Nucleus accumbens (tissue), 56 donors: ENCODE results near the gene PCDHA6.
"Not testable (repeated sequence)": the region's sequence is repeated elsewhere in the genome, so short reads cannot be mapped to it uniquely, and the experiment has no call there.

Source experiments
- DNase-seq, 56 donors: peaks; one replicate each; lab custom pipeline; 2025; lab: John Stamatoyannopoulos, UW

Gene PCDHA6

DNA sequence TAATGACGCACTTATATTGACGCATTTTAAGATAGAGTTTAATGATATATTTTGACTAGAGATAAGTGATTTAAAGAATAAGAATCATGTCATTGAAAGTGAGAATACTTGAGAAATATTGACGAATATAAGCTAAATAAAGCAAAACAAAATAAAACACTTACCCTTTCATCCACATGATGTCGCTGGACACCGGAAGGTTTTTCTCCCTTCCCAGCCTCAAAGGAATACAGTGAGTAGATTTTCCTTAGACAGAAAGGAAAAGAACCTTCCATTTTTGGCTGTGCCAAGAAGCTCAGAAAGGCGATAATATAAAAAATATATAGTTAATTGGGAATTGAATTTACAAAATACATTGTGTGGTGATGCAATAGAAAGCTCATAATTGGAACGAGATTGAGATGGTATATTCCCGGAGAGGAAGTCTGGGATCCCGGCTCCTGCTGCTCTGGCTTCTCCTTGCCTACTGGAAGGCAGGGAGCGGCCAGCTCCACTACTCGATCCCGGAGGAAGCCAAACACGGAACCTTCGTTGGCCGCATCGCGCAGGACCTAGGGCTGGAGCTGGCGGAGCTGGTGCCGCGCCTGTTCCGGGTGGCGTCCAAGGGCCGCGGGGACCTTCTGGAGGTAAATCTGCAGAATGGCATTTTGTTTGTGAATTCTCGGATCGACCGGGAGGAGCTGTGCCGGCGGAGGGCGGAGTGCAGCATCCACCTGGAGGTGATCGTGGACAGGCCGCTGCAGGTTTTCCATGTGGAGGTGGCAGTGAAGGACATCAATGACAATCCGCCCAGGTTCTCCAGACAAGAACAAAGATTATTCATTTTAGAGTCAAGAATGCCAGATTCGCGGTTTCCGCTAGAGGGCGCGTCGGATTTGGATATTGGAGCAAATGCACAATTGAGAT is 6.1 kb upstream of the PCDHA6 start, which contains the start of gene PCDHA5:
TSS of gene PCDHA5 (plus strand) at position 239 of the 906 bp plus-strand sequence.
- DNase-seq, result peak in 3 of 56 donors; percentile 15 to 63 (median 18)

GRCh38 chr5:140822281-140822629 is 5.5 kb upstream of the PCDHA6 start:
- no peak for DNase-seq

DNA sequence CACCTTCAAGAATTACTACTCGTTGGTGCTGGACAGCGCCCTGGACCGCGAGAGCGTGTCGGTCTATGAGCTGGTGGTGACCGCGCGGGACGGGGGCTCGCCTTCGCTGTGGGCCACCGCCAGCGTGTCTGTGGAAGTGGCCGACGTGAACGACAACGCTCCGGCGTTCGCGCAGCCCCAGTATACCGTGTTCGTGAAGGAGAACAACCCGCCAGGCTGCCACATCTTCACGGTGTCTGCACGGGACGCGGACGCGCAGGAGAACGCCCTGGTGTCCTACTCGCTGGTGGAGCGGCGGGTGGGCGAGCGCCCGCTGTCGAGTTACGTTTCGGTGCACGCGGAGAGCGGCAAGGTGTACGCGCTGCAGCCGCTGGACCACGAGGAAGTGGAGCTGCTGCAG is 4.8 kb upstream of the PCDHA6 start:
- DNase-seq, result not testable (repeated sequence)

DNA sequence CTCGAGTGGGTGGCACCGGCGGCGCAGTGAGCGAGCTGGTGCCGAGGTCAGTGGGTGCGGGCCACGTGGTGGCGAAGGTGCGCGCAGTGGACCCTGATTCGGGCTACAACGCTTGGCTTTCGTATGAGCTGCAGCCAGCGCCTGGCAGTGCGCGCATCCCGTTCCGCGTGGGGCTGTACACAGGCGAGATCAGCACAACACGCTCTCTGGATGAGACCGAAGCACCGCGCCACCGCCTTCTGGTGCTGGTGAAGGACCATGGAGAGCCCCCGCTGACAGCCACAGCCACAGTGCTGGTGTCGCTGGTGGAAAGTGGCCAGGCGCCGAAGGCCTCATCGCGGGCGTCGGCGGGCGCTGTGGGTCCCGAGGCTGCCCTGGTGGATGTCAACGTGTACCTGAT is 4.3 kb upstream of the PCDHA6 start:
- no peak for DNase-seq

DNA sequence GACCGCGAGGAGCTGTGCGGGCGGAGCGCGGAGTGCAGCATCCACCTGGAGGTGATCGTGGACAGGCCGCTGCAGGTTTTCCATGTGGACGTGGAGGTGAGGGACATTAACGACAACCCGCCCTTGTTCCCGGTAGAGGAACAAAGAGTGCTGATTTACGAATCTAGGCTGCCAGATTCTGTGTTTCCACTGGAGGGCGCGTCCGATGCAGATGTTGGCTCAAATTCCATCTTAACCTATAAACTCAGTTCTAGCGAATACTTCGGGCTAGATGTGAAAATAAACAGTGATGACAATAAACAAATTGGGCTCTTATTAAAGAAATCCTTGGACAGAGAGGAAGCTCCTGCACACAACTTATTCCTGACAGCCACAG is 590 bp downstream of the PCDHA6 start:
- no peak for DNase-seq

- DNase-seq, result not testable (repeated sequence)
These were observed 2.0 kb downstream of the PCDHA6 start for GRCh38 chr5:140829511-140830501.

DNA sequence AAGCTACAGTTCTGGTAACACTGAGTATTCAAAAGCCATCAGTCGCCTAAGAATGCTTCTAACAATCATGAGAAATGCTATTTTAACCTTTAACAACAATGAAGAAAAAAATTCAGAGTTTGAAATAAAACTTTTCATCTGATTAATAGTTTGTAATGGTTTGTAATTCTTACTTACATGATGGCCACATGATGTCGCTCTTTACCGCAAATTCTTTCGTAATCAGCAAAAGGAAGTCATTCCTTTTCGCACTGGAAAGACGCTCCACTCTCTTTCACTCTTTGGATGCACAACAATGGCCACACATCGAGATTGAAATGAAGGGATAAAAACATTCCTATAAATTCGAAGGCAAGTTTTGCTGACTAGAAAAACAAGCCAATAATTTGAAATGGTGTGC is 6.2 kb downstream of the PCDHA6 start, which contains the start of gene PCDHA7:
TSS of gene PCDHA7 (plus strand) at position 277 of the 400 bp plus-strand sequence. CDS start at position 392, 115 bp downstream.
- DNase-seq, result no peak

GRCh38 chr5:140834439-140835008 is 6.8 kb downstream of the PCDHA6 start:
- not testable (repeated sequence) for DNase-seq

DNA sequence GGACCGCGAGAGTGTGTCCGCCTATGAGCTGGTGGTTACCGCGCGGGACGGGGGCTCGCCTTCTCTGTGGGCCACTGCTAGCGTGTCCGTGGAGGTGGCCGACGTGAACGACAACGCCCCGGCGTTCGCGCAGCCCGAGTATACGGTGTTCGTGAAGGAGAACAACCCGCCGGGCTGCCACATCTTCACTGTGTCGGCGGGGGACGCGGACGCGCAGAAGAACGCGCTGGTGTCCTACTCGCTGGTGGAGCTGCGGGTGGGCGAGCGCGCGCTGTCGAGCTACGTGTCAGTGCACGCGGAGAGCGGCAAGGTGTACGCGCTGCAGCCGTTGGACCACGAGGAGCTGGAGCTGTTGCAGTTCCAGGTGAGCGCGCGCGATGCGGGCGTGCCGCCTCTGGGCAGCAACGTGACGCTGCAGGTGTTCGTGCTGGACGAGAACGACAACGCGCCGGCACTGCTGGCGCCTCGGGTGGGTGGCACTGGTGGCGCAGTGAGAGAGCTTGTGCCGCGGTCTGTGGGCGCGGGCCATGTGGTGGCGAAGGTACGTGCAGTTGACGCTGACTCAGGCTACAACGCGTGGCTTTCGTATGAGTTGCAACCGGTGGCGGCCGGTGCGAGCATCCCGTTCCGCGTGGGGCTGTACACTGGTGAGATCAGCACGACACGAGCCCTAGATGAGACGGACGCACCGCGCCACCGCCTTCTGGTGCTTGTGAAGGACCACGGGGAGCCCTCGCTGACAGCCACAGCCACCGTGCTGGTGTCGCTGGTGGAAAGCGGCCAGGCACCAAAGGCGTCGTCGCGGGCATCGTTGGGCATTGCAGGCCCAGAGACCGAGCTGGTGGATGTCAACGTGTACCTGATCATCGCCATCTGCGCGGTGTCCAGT is 8.1 kb downstream of the PCDHA6 start:
- no peak for DNase-seq

DNA sequence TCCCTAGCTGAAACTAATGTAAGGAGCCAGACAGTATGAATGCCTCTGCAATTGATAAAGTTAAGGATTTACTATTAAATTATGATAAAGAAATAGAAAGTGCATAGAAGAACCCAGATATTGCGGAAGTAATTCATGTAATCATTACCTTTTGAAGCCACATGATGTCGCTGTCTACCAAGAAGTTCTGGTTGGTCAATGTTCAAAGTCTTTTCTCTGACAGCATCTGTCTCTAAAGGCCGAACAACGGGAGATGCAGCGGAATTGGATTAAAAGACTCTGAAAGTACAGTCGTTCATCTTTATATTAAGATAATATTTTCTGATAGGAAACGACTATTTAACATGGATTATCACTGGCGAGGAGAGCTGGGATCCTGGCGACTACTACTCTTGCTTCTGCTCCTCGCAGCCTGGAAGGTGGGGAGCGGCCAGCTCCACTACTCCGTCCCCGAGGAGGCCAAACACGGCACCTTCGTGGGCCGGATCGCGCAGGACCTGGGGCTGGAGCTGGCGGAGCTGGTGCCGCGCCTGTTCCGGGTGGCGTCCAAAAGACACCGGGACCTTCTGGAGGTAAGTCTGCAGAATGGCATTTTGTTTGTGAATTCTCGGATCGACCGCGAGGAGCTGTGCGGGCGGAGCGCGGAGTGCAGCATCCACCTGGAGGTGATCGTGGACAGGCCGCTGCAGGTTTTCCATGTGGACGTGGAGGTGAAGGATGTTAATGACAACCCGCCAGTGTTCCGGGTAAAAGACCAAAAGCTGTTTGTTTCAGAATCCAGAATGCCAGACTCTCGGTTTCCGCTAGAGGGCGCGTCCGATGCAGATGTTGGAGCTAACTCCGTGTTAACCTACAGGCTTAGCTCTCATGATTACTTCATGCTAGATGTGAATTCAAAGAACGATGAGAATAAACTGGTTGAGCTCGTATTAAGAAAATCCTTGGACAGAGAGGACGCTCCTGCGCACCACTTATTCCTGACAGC is 13.5 kb downstream of the PCDHA6 start, which contains the start of gene PCDHA8:
TSS of gene PCDHA8 (plus strand) at position 210 of the 985 bp plus-strand sequence. CDS start at position 345, 135 bp downstream.
- peak in 7 of 56 donors; percentile 9 to 49 (median 20) for DNase-seq

GRCh38 chr5:140842798-140843733 is 15.3 kb downstream of the PCDHA6 start:
- DNase-seq, result no peak

GRCh38 chr5:140848139-140849102 is 20.7 kb downstream of the PCDHA6 start, which contains the start of gene PCDHA9:
PCDHA9 (plus strand) TSS chr5:140848382; CDS start chr5:140848496, 114 bp downstream.
- not testable (repeated sequence) for DNase-seq

DNA sequence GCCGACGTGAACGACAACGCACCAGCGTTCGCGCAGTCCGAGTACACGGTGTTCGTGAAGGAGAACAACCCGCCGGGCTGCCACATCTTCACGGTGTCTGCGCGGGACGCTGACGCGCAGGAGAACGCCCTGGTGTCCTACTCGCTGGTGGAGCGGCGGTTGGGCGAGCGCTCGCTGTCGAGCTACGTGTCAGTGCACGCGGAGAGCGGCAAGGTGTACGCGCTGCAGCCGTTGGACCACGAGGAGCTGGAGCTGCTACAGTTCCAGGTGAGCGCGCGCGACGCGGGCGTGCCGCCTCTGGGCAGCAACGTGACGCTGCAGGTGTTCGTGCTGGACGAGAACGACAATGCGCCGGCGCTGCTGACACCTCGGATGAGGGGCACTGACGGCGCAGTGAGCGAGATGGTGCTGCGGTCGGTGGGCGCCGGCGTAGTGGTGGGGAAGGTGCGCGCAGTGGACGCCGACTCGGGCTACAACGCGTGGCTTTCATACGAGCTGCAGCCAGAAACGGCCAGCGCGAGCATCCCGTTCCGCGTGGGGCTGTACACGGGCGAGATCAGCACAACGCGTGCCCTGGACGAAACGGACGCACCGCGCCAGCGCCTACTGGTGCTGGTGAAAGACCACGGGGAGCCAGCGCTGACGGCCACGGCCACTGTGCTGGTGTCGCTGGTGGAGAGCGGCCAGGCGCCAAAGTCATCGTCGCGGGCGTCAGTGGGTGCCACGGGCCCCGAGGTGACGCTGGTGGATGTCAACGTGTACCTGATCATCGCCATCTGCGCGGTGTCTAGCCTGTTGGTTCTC is 22.3 kb downstream of the PCDHA6 start:
- DNase-seq, result not testable (repeated sequence)

- DNase-seq, result peak in 3 of 56 donors; percentile 18 to 23 (median 22)
These were observed 28.3 kb downstream of the PCDHA6 start, which contains the start of gene PCDHA10 for GRCh38 chr5:140855772-140856674. PCDHA10 (plus strand) TSS chr5:140855897; CDS start chr5:140856049, 152 bp downstream.
